ENCODE measurements around the gene SLIT1.

The SLIT1 gene

DNA sequence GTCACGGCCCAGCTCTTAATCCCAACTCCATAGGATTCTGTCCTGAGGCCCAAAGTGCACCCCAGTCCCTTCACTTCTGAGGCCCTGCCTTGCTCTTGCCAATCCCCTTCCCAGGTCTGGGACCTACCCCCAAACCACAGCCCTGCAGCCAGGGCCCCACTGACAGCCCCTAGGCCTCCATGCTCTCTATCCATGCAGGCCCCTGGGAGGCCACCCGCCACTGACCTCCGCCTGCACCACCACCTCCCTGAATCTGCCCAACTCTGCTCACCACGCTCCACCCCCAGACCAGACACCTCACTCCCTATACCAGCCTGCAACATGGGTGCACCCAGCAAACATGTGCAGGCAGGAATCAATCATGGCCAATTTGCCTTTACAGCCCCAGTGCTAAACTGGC, 10.2 kb downstream of the SLIT1 start:
- in situ Hi-C loops (cut with MboI; ENCODE audit: low sequenced_read_pairs): no loop called here

- in situ Hi-C loops (cut with MboI; ENCODE audit: low sequenced_read_pairs): no loop called here
These were observed 10.8 kb downstream of the SLIT1 start for GRCh38 chr10:97174941-97175340.

GRCh38 chr10:97174276-97174775, 11.4 kb downstream of the SLIT1 start:
- in situ Hi-C loops (cut with MboI; ENCODE audit: low sequenced_read_pairs): no loop called here

GRCh38 chr10:97173036-97173435, 12.7 kb downstream of the SLIT1 start:
- in situ Hi-C loops (cut with MboI; ENCODE audit: low sequenced_read_pairs): no loop called here

- in situ Hi-C loops (cut with MboI; ENCODE audit: low sequenced_read_pairs): no loop called here
These were observed 14.8 kb downstream of the SLIT1 start for GRCh38 chr10:97171001-97171400.

GRCh38 chr10:97169911-97170693, 15.7 kb downstream of the SLIT1 start:
- in situ Hi-C loops (cut with MboI; ENCODE audit: low sequenced_read_pairs): no loop called here

GRCh38 chr10:97169063-97169462, 16.7 kb downstream of the SLIT1 start:
- in situ Hi-C loops (cut with MboI; ENCODE audit: low sequenced_read_pairs): no loop called here

- in situ Hi-C loops (cut with MboI; ENCODE audit: low sequenced_read_pairs): no loop called here
These were observed 17.1 kb downstream of the SLIT1 start for GRCh38 chr10:97168645-97169044.

DNA sequence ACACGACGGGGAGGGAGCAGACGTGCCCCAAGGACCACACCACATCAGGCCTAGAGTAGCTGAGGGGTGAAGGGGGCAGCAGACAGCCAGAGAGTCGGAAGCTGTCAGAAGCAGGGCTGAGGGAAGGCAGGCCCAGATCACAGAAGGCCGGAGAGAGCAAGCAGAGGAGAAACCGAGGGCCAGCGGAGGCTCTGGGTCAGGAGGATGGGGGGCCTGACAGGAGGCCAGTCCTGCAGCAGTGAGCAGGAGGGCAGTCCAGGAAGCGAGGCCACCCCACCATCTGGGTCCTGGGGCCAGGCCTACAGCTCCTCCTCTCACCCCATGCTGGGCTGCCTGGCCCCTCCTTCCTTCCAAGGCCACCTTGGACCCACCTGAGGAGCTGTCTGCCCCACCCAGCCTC, 20.3 kb downstream of the SLIT1 start:
- in situ Hi-C loops (cut with MboI; ENCODE audit: low sequenced_read_pairs): no loop called here

GRCh38 chr10:97163781-97164501, 21.8 kb downstream of the SLIT1 start:
- in situ Hi-C loops (cut with MboI; ENCODE audit: low sequenced_read_pairs): no loop called here

DNA sequence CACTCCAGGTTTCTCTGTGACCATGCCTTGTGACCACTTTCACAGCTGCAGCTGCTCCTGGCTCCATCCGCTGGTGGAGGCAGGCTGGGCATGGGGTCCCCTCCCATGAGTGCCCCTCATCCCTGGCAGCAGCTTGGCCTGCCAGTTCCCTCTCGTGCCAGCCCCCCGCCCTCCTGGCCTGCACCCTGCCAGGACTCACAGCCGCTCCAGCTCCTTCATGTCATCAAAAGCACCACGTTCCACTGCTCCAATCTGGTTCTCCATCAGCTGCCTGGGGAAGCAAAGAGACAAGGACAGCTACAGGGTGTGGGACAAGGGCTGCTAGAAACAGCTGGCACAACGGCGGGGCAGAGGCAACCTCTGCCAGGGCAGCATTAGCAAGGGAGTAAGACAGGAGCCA, 22.6 kb downstream of the SLIT1 start:
- in situ Hi-C loops (cut with MboI; ENCODE audit: low sequenced_read_pairs): no loop called here

DNA sequence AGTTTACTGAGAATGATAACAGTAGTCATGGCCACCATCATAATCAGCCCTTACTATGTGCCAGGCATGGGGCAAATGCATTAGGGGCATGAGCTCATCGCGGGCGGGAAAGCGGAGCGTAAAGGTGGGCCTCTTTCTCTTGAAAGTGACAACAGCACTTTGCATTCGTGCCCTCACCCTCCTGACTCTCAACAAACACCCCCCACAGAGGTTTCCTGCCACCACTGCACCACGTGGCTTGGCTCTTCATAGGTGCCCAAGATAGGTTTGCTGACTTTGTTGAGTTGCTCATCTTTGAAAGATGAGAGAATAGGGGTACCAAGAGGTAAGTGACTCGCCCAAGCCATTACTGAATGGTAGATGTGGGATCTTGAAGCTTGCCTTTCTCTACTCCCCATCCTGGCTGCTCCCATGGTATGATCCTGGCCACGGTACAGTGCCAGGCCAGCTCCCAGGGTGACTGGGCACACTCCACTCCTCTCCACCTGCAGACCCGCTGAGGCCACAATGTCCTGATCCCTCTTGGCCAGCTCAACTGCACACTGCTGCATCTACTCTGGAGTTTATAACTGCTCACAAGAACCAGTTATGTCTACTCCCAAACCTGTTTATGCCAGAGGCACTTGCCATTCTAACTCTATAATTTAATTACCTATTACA, 26.0 kb downstream of the SLIT1 start:
- in situ Hi-C loops (cut with MboI; ENCODE audit: low sequenced_read_pairs): no loop called here

- in situ Hi-C loops (cut with MboI; ENCODE audit: low sequenced_read_pairs): no loop called here
These were observed 28.1 kb downstream of the SLIT1 start for GRCh38 chr10:97157578-97158095.

DNA sequence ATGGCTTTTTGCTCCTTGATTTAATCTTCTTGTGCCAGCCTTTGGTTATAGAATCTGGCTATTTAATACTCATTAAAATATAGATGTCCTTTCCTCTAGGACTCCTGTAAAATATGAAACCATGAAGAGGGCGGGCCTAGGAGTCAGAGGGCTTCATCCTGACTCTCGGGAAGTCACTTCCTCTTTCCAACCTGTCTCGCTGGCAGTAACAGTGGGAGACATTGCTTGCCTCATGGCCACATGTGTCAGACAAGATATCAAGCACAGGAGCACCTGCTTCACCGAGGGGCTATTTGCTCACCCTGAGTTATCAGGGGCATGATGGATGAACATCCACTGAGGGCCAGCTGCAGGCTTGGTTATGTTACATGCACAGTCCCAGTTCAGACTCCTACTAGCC, 31.0 kb downstream of the SLIT1 start:
- in situ Hi-C loops (cut with MboI; ENCODE audit: low sequenced_read_pairs): no loop called here

- in situ Hi-C loops (cut with MboI; ENCODE audit: low sequenced_read_pairs): no loop called here
These were observed 31.6 kb downstream of the SLIT1 start for GRCh38 chr10:97154162-97154561.

DNA sequence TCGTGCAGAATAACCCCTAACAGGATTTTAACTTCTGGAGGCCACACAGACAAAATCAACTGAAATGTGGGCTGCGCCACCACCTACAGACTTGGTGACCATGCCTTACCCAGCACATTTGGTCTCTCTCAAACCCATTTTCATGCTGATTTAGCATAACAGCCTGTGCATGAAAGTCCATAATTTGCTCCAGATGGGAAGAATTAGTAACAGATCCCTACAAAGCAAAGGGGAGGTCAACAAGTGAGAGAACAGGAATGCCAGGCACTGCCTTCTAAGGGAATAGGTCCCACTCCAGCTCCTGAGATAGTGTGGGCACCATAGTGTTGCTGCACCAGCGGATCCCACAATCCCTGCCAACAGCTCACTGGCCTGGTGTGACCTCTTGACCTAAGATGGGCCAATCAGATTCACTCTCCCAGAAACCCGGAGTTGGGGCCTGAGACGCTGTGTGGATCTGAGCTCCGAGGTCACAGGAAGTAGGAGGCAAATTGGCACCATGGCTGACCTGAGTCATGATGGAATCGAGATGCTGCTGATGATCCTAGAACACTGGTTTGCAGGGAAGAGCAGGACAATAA, 32.4 kb downstream of the SLIT1 start:
- in situ Hi-C loops (cut with MboI; ENCODE audit: low sequenced_read_pairs): no loop called here

GRCh38 chr10:97151307-97151914, 34.3 kb downstream of the SLIT1 start:
- in situ Hi-C loops (cut with MboI; ENCODE audit: low sequenced_read_pairs): no loop called here

DNA sequence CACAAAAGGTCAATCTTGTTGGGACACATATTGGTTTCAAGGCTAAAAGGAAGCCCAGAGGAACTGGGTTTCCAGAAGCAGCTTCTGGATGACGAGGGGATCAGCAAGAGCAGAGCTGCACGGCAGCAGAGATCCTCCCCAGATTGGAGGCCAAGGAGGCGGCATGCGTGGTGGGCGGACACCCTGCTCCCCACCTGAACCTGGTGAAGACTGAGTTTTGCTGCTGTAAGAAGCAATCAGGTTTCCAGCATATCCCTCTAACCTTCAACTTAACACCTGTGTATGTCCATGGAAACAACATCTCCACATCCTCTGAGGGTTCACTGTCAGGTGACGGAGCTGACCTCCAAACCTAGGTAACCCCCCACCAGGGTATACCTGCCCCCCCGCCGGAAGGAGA, 35.1 kb downstream of the SLIT1 start:
- in situ Hi-C loops (cut with MboI; ENCODE audit: low sequenced_read_pairs): no loop called here

GRCh38 chr10:97150013-97150595, 35.7 kb downstream of the SLIT1 start:
- in situ Hi-C loops (cut with MboI; ENCODE audit: low sequenced_read_pairs): no loop called here

DNA sequence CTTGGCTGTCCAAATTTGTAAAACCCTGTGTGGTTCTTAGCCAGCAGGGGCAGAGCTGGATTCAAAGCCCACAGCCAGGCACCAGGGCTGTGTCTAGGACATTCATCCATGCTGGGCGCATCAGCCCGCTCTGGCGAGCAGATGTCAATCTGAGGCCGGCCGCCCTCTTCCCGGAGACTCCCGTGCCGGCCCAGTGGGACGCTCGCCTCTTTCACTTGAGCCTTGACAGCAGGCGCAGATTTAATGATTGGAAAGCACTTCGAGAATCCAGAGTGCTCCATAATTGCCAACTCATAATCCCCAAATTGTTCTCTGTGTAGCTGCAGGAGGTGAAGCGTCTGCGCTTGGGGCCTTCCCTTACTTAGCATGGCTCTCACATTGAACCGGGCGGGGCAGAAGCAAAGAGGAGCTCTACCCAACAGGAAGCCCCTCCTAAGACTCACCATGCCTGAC, 36.7 kb downstream of the SLIT1 start:
- in situ Hi-C loops (cut with MboI; ENCODE audit: low sequenced_read_pairs): no loop called here
